ENCODE measurements around the gene SLC4A1AP.

Gene SLC4A1AP

GRCh38 chr2:27703638-27704341 is 40.1 kb downstream of the SLC4A1AP start:
- peak; percentile 91 for DNase-seq

DNA sequence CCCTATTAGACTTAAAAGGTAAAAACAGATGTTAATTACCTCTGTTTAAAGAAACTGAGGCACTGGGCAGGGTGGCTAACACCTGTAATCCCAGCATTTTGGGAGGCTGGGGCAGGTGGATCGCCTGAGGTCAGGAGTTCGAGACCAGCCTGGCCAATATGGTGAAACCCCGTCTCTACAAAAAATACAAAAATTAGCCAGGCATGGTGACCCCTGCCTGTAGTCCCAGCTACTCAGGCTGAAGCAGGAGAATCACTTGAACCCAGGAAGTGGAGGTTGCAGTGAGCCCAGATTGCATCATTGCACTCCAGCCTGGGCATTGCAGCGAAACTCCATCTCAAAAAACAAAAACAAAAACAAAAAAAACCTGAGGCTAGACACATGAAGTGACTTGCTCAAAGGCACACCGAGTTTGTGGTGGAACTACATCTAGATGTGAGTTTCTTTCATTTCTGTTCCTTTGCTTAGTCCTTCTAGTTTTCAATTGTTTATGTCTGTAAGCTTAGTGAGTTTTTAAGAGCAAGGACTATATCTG is 40.7 kb downstream of the SLC4A1AP start:
- DNase-seq: no peak

GRCh38 chr2:27705851-27706622 is 42.3 kb downstream of the SLC4A1AP start:
- peak; percentile 87 for DNase-seq

DNA sequence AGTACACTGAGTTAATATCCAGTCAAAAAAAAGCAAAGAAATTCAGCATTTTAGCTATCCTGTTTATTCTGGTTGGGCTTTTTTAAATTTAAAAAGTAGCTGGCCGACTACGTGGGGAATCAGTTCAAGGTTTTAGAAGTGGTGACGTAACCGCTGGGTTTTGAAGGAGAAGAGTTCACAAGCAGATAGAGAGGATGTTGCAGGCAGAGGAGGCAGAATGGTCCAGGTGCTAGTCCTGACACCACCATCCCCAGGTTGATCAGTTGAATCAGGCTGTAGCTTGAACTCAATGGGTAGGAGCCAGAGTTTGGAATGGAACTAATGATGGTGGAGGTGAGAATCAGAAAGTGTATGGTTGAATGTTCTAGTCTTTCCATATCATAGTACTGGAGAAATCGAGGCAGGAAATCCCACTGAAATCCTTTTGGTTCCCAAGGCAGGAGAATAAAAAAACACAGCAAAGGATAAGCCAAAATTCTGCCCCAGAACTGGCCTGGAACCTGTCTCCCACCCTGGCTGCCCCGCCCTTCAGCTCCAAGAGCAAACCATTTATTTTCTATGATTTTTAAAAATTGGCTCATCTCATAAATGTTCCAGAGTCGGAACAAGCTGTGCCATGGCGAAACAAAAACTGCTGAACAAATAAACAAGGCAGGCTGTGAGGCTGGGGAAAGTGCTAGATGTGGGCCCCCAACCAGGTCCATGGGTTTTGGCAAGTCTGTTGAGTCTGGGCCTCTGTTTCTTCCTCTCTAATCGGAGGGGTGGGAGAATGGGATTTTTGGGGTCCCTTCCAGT is 44.0 kb downstream of the SLC4A1AP start:
- DNase-seq: no peak

DNA sequence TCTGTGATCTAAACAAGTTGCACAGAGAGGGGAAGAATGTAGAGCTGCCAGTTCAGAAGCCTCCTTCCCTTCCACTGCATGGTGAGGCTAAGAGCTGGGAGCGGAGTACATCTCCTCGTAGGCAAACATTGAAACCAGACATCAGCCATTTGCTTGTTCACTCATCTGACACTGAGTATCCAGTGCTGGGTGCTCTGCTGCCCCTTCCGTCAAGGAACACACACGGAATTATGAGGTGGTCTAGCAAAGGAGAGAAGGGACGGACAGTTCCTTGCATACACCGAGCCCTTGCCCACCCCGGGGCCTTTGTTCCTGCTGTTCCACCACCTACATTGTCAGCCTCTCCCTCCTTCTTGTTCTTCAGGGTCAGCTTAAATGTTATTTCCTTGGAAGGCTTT is 44.6 kb downstream of the SLC4A1AP start:
- DNase-seq: no peak

- no peak for DNase-seq
Observed at GRCh38 chr2:27708666-27709065, 45.0 kb downstream of the SLC4A1AP start.

DNA sequence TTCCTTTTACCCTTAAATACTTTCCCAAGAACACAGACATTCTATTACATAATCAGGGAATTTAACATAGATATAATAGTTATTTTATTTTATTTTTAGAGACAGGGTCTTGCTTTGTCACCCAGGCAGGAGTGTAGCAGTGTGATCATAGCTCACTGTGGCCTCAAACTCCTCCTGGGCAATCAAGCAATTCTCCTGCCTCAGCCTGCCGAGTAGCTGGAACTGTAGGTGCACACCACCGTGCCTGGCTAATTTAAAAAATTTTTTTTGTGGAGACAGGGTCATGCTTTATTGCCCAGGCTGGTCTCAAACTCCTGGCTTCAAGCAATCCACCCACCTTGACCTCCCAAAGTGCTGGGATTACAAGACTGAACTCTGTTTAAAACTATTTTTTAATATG is 45.6 kb downstream of the SLC4A1AP start:
- DNase-seq: no peak

DNA sequence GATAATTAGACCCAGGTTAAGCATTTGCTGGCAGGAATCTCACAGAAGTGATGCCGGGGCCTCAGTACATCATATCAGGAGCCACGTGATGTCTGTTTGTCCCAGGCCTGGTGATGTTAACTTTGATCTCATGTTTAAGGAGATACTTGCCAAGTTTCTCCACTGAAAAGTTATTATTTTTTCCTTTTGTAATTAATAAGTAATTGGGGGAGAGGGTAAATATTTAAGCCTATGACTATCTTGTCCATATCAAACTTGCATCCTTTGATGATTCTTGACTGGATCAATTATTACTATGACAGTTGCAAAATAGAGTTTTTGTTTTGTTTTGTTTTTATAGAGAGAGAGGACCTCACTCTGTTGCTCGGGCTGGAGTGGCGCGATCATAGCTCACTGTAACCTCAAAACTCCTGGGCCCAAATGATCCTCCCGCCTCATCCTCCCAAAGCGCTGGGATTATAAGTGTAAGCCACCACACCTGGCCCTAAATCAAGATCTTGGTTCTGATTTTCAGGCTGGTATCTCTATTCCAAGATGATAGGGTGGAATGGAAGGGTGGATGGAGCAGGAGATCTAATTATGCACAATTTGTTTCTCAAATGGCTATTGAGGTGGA is 46.4 kb downstream of the SLC4A1AP start:
- DNase-seq: no peak

- no peak for DNase-seq
Observed at GRCh38 chr2:27710640-27711430, 47.1 kb downstream of the SLC4A1AP start.

GRCh38 chr2:27711804-27712203 is 48.1 kb downstream of the SLC4A1AP start:
- DNase-seq: no peak

DNA sequence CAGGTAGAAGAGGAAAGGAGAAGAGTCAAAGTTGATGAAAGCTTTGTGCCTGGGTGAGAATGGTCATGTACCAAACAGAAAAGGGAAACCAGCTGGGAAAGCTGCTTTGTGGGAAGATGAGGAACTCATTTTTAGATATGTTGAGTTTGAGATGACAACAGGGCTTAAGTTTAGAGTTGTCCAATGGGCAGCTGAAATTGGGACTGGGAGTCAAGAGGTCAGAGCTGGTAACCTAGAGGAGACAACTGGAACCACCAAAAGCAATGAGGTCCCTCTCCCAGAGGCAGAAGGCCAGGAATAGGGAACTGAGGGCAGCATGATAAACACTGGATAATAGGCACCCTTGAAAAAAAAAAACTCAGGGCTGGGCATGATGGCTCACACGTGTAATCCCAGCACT is 48.8 kb downstream of the SLC4A1AP start:
- DNase-seq: no peak

- no peak for DNase-seq
Observed at GRCh38 chr2:27713201-27713600, 49.5 kb downstream of the SLC4A1AP start.

- no peak for DNase-seq
Observed at GRCh38 chr2:27714053-27714452, 50.4 kb downstream of the SLC4A1AP start.

DNA sequence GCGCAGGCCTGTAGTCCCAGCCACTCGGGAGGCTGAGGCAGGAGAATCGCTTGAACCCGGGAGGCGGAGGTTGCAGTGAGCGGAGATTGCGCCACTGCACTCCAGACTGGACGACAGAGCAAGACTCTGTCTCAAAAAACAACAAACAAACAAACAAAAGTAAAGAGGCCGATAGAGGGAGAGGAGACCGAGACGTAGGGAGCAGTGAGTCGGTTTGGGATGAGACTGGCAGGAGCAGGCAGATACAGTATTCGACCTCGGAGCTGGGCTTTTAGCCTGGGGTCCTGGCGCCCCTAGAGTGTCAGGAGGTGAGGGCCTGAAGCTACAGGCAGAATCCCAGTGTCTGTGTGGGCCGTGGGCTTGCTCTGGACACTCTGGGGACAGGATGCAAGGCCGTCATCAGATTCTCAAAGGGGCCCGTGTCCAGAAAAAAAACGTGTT is 51.2 kb downstream of the SLC4A1AP start:
- DNase-seq: no peak

GRCh38 chr2:27715318-27716210 is 51.9 kb downstream of the SLC4A1AP start:
- peak; percentile 64 for DNase-seq

GRCh38 chr2:27716301-27717069 is 52.8 kb downstream of the SLC4A1AP start:
- no peak for DNase-seq

GRCh38 chr2:27717070-27717795 is 53.5 kb downstream of the SLC4A1AP start:
- DNase-seq: peak; percentile 53

- DNase-seq: peak; percentile 90
Observed at GRCh38 chr2:27720004-27720551, 56.4 kb downstream of the SLC4A1AP start.

- DNase-seq: no peak
Observed at GRCh38 chr2:27721335-27721734, 57.6 kb downstream of the SLC4A1AP start.
